Measurements from ENCODE around the gene APLP2. TPM values are rescaled to one million over a fixed set of nuclear protein-coding genes. Genes with fewer than 3 reads are reported as not detected.

The APLP2 gene
- total and polyA plus RNA-seq, 2 experiments from 2014 or later: 481 to 485 TPM

- WGBS (ENCODE audit: low lambda C conversion rate, missing lambda C conversion rate): 84% methylated on average over 14 of the region's 14 CpGs
- no peak for DNase-seq (ENCODE audit: low spot score)
- no peaks in the 10 kb centered on the region for H3K9me2 ChIP-seq (replicated peaks; ENCODE audit: insufficient read depth)
- peak overlapping the region; percentile 42 for H2AFZ ChIP-seq
- H3K4me1 ChIP-seq (ENCODE audit: insufficient read depth): peaks cover 25% of the 10 kb centered on the region
- no peak for TF ChIP-seq EZH2 (IDR thresholded peaks at IDR 0.05; ENCODE audit: borderline replicate concordance)
- TF ChIP-seq EZH2phosphoT487 (IDR thresholded peaks at IDR 0.05; ENCODE audit: low read depth, severe bottlenecking, unreplicated experiment): no peak
- TF ChIP-seq CTCF (IDR thresholded peaks at IDR 0.05; ENCODE audit: poor library complexity): no peak
- H4K20me1 ChIP-seq (ENCODE audit: insufficient read depth, poor library complexity, severe bottlenecking): peaks cover 4% of the 10 kb centered on the region
- no peak overlapping the region for H3K27ac ChIP-seq
- H3K79me2 ChIP-seq: peaks cover 37% of the 10 kb centered on the region
- peak overlapping the region; percentile 86 for H3K4me2 ChIP-seq
- no peaks in the 10 kb centered on the region for H3K9me3 ChIP-seq (ENCODE audit: low read depth)
- H3K27me3 ChIP-seq: peaks cover 15% of the 10 kb centered on the region
- no peaks in the 10 kb centered on the region for H3K36me3 ChIP-seq (replicated peaks; ENCODE audit: insufficient read depth, low read depth)
- H3K4me3 ChIP-seq: no peak overlapping the region
Measured at GRCh38 chr11:130159139-130159538, 89.4 kb downstream of the APLP2 start.

GRCh38 chr11:130159657-130160497, 90.2 kb downstream of the APLP2 start, which contains the start of gene ST14:
ST14 (plus strand) TSS chr11:130159782; CDS start chr11:130159980, 198 bp downstream.
- peak within 1 kb of the TSS; percentile 42 for H2AFZ ChIP-seq
- no peaks in the 10 kb centered on the region for H3K9me2 ChIP-seq (replicated peaks; ENCODE audit: insufficient read depth)
- H3K27me3 ChIP-seq: peaks cover 15% of the 10 kb centered on the region
- H3K79me2 ChIP-seq: peaks cover 45% of the 10 kb centered on the region
- peaks cover 4% of the 10 kb centered on the region for H4K20me1 ChIP-seq (ENCODE audit: insufficient read depth, poor library complexity, severe bottlenecking)
- WGBS (ENCODE audit: low lambda C conversion rate, missing lambda C conversion rate): 4% methylated on average over 34 of the region's 89 CpGs
- no peak for TF ChIP-seq EZH2 (IDR thresholded peaks at IDR 0.05; ENCODE audit: borderline replicate concordance)
- TF ChIP-seq CTCF (IDR thresholded peaks at IDR 0.05; ENCODE audit: poor library complexity): no peak
- no peak for TF ChIP-seq EZH2phosphoT487 (IDR thresholded peaks at IDR 0.05; ENCODE audit: low read depth, severe bottlenecking, unreplicated experiment)
- DNase-seq (ENCODE audit: low spot score): peak; percentile 86
- H3K9me3 ChIP-seq (ENCODE audit: low read depth): no peaks in the 10 kb centered on the region
- peak within 1 kb of the TSS; percentile 86 for H3K4me2 ChIP-seq
- H3K4me1 ChIP-seq (ENCODE audit: insufficient read depth): peaks cover 25% of the 10 kb centered on the region
- H3K36me3 ChIP-seq (replicated peaks; ENCODE audit: insufficient read depth, low read depth): no peaks in the 10 kb centered on the region
- peak within 1 kb of the TSS; percentile 64 for H3K4me3 ChIP-seq
- H3K27ac ChIP-seq: peak within 1 kb of the TSS; percentile 95

GRCh38 chr11:130160498-130161155, 90.9 kb downstream of the APLP2 start:
- Histone ChIP-seq H3K4me1 (ENCODE audit: insufficient read depth) (peaks cover 25% of the 10 kb centered on the region), H3K36me3 (replicated peaks; ENCODE audit: insufficient read depth, low read depth) (no peaks in the 10 kb centered on the region), H3K79me2 (peaks cover 52% of the 10 kb centered on the region), H3K9me3 (ENCODE audit: low read depth) (no peaks in the 10 kb centered on the region), H3K27ac (peak overlapping the region; percentile 95), H3K4me2 (peak overlapping the region; percentile 86), H2AFZ (no peak overlapping the region), H3K9me2 (replicated peaks; ENCODE audit: insufficient read depth) (no peaks in the 10 kb centered on the region), H3K4me3 (peak overlapping the region; percentile 64), H4K20me1 (ENCODE audit: insufficient read depth, poor library complexity, severe bottlenecking) (peaks cover 4% of the 10 kb centered on the region), H3K27me3 (peaks cover 15% of the 10 kb centered on the region)
- TF ChIP-seq EZH2 (IDR thresholded peaks at IDR 0.05; ENCODE audit: borderline replicate concordance) (no peak), CTCF (IDR thresholded peaks at IDR 0.05; ENCODE audit: poor library complexity) (no peak), EZH2phosphoT487 (IDR thresholded peaks at IDR 0.05; ENCODE audit: low read depth, severe bottlenecking, unreplicated experiment) (no peak)
- 48% methylated on average over 19 of the region's 19 CpGs for WGBS (ENCODE audit: low lambda C conversion rate, missing lambda C conversion rate)
- no peak for DNase-seq (ENCODE audit: low spot score)

Measured in hepatocyte (in vitro differentiated cells).